Activated naive CD4-positive, alpha-beta T cell treated with anti-CD3 and anti-CD28 coated beads, Interleukin-2, amount 10 ng/mL, durations not matched to agents 7 days and 5 days (primary cell): ENCODE data around the gene VGLL1.

Source experiments
- CTCF ChIA-PET: fragments of 350-600 bp; sonication (Branson Sonifier 250); formaldehyde crosslinking; loops from one replicate; lab custom pipeline; 2021; ENCODE audit warnings: antibody characterized with exemption; lab: Charles Lee
- DNase-seq: peaks from one replicate; pipeline ENCODE4 v3.0.0-alpha.2; 2020
- H3K27ac Mint-ChIP-seq: one replicate; pipeline ENCODE4 v1.8.0; 2021; ENCODE audit warnings: mild to moderate bottlenecking, moderate library complexity, mixed read lengths
- H3K27me3 Mint-ChIP-seq: one replicate; pipeline ENCODE4 v1.8.0; 2021; ENCODE audit warnings: mild to moderate bottlenecking, mixed read lengths
- H3K36me3 Mint-ChIP-seq: one replicate; pipeline ENCODE4 v1.8.0; 2021; ENCODE audit warnings: mixed read lengths
- H3K4me1 Mint-ChIP-seq: one replicate; pipeline ENCODE4 v1.8.0; 2021; ENCODE audit warnings: mixed read lengths
- H3K4me3 Mint-ChIP-seq: one replicate; pipeline ENCODE4 v1.8.0; 2021; ENCODE audit warnings: mild to moderate bottlenecking, moderate library complexity, mixed read lengths
- H3K9me3 Mint-ChIP-seq: one replicate; pipeline ENCODE4 v1.8.0; 2021; ENCODE audit warnings: mixed read lengths

Gene VGLL1, protein sequence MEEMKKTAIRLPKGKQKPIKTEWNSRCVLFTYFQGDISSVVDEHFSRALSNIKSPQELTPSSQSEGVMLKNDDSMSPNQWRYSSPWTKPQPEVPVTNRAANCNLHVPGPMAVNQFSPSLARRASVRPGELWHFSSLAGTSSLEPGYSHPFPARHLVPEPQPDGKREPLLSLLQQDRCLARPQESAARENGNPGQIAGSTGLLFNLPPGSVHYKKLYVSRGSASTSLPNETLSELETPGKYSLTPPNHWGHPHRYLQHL

DNA sequence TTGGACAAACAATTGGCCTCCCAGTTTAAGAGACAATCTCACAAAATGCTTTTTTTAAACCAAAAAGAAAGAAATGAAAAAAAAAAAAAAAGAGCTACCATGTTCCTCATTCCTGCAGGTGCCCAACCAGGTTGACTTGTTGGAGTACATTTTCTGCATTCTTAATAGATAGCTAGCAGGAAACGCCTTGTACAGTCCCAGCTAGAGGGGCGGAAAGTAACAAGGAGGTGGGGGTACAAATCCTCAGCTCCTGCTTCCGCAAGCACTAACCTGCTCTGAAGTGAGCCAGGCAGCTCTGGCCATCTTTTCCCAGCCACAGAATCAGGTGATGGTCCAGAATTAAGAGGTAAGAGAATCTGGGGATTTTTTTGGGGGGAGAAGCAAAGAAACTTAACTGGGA lies at the start of gene VGLL1:
VGLL1 (plus strand) TSS at position 265 of the 400 bp plus-strand sequence. CDS start 3,806 bp downstream, outside the sequence.
- CTCF ChIA-PET, result no interaction called here
- no peaks in the 10 kb centered on the region for H3K9me3 Mint-ChIP-seq
- no peak for DNase-seq

DNA sequence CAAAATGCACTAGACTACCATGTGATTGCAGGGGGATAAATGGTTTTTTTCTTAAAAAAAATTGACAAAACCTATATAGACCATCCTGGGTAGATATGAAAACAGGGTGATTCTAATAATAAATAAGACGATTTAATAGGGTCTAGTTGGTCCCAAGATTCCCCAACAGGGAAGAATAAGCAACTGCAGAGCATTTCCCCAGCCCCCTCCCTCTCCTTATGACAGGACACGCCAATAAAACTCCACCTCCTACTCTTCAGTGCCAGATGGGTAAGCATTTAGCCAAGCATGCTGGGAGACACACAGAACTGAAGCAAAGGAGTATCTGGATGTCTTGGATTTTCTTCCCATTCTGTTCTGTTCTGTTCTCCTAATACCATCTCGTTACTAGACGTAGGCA lies 44.4 kb upstream of the VGLL1 start, which contains the start of gene BRS3:
BRS3 (plus strand) TSS at position 301 of the 400 bp plus-strand sequence. CDS start 168 bp downstream, outside the sequence.
- no peaks in the 10 kb centered on the region for H3K36me3 Mint-ChIP-seq
- CTCF ChIA-PET, result no interaction called here
- no peak within 1 kb of the TSS for H3K27ac Mint-ChIP-seq
- DNase-seq, result no peak
- peaks cover 39% of the 10 kb centered on the region for H3K27me3 Mint-ChIP-seq
- no peaks in the 10 kb centered on the region for H3K9me3 Mint-ChIP-seq
- no peak within 1 kb of the TSS for H3K4me3 Mint-ChIP-seq
- no peaks in the 10 kb centered on the region for H3K4me1 Mint-ChIP-seq

More for the DNA sequence above, at the start of gene VGLL1:
- Mint-ChIP-seq H3K4me1 (peaks cover 8% of the 10 kb centered on the region), H3K27me3 (peaks cover 44% of the 10 kb centered on the region), H3K27ac (no peak within 1 kb of the TSS), H3K36me3 (no peaks in the 10 kb centered on the region), H3K4me3 (no peak within 1 kb of the TSS)

DNA sequence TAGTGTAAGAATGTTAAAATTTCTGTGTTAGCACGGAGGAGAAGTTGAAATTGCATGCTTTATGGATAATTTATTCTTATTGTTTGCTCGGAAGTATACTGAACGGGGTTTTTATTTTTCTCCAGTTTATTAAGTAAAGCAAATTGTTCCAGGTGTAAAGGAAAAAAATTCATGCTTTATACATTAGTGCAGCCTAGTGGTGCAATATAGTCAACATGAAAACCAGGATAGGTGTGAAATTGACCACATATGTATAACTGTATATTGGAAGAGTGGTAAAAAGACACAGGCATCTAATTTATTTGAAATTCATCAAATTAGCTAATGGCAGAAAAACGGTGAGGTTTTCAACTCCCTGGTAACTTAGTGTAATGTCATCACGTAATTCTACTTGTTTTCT lies 43.3 kb upstream of the VGLL1 start:
- no peaks in the 10 kb centered on the region for H3K9me3 Mint-ChIP-seq
- H3K27ac Mint-ChIP-seq, result no peak overlapping the region
- no peaks in the 10 kb centered on the region for H3K36me3 Mint-ChIP-seq
- no peaks in the 10 kb centered on the region for H3K4me1 Mint-ChIP-seq
- H3K4me3 Mint-ChIP-seq, result no peak overlapping the region
- DNase-seq, result no peak
- H3K27me3 Mint-ChIP-seq, result peaks cover 36% of the 10 kb centered on the region
- CTCF ChIA-PET, result no interaction called here

DNA sequence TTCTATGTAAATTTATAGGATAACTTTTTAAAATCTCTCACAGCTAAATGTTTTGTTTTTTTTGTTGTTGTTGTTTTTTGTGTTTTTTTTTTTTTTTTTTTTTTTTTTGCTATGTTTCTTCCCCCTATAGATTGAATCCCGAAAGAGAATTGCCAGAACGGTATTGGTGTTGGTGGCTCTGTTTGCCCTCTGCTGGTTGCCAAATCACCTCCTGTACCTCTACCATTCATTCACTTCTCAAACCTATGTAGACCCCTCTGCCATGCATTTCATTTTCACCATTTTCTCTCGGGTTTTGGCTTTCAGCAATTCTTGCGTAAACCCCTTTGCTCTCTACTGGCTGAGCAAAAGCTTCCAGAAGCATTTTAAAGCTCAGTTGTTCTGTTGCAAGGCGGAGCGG lies 40.2 kb upstream of the VGLL1 start:
- CTCF ChIA-PET, result no interaction called here
- DNase-seq, result no peak
- no peak overlapping the region for H3K4me3 Mint-ChIP-seq
- H3K27me3 Mint-ChIP-seq, result peaks cover 22% of the 10 kb centered on the region
- H3K4me1 Mint-ChIP-seq, result peaks cover 10% of the 10 kb centered on the region
- no peaks in the 10 kb centered on the region for H3K9me3 Mint-ChIP-seq
- H3K27ac Mint-ChIP-seq, result no peak overlapping the region
- H3K36me3 Mint-ChIP-seq, result no peaks in the 10 kb centered on the region

GRCh38 chrX:136493011-136493410 lies 39.0 kb upstream of the VGLL1 start:
- Mint-ChIP-seq H3K4me1 (peaks cover 10% of the 10 kb centered on the region), H3K9me3 (no peaks in the 10 kb centered on the region), H3K27ac (no peak overlapping the region), H3K36me3 (no peaks in the 10 kb centered on the region), H3K27me3 (peaks cover 22% of the 10 kb centered on the region), H3K4me3 (no peak overlapping the region)
- CTCF ChIA-PET, result no interaction called here
- DNase-seq, result no peak

GRCh38 chrX:136495043-136495442 lies 37.0 kb upstream of the VGLL1 start:
- Mint-ChIP-seq H3K27me3 (peaks cover 9% of the 10 kb centered on the region), H3K27ac (no peak overlapping the region), H3K4me3 (peak overlapping the region; percentile 40), H3K9me3 (no peaks in the 10 kb centered on the region), H3K4me1 (peaks cover 23% of the 10 kb centered on the region), H3K36me3 (peaks cover 5% of the 10 kb centered on the region)
- no peak for DNase-seq
- CTCF ChIA-PET, result interaction anchor here (1.1 kb wide), 1 partner anchor 11 kb away, joined by 3 read pairs; no protein-coding TSS in a partner anchor

DNA sequence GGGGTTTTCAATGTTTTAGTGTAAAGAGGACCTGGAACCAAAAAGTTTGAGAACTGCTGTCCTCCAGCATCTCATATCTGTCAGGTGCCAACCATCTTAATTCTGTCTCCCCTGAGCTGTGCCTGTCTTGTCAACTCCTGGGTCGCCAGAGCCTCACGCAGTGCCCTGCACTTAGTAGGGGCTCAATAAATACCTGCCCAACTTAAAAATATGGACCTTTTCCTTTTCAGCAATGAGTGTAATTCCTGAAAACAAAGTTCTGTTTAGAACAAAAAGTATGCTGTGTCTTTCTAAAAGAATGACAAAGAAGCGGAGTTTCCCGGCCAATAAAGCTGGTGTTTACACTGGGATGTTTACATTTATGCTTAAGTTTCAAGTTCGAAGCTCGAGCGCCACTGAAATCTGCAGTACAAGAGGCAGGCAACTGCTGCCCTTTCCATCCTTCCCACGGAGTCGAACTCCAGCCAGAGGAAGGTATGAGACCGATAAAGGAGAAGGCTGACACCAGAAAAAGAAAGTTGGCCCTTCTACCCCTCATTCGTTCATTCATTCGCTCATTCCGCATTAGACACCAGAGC lies 35.7 kb upstream of the VGLL1 start:
- Mint-ChIP-seq H3K36me3 (peaks cover 7% of the 10 kb centered on the region), H3K9me3 (no peaks in the 10 kb centered on the region), H3K4me1 (peaks cover 29% of the 10 kb centered on the region), H3K27me3 (peaks cover 9% of the 10 kb centered on the region), H3K27ac (peak overlapping the region; percentile 97), H3K4me3 (peak overlapping the region; percentile 88)
- CTCF ChIA-PET, result interaction anchor here (0.9 to 3.0 kb wide), 3 partner anchors 80 to 198 kb away, joined by 3 to 9 read pairs (median 3); no protein-coding TSS in a partner anchor
- DNase-seq, result no peak

- peak; percentile 92 for DNase-seq
- Mint-ChIP-seq H3K36me3 (peaks cover 10% of the 10 kb centered on the region), H3K9me3 (no peaks in the 10 kb centered on the region), H3K4me3 (peak overlapping the region; percentile 95), H3K4me1 (peaks cover 30% of the 10 kb centered on the region), H3K27ac (peak overlapping the region; percentile 97), H3K27me3 (peaks cover 7% of the 10 kb centered on the region)
- CTCF ChIA-PET, result interaction anchor here (0.9 to 3.0 kb wide), 4 partner anchors 80 to 198 kb away, joined by 3 to 9 read pairs (median 4); no protein-coding TSS in a partner anchor
Measured at GRCh38 chrX:136496764-136497555, 35.1 kb upstream of the VGLL1 start.

DNA sequence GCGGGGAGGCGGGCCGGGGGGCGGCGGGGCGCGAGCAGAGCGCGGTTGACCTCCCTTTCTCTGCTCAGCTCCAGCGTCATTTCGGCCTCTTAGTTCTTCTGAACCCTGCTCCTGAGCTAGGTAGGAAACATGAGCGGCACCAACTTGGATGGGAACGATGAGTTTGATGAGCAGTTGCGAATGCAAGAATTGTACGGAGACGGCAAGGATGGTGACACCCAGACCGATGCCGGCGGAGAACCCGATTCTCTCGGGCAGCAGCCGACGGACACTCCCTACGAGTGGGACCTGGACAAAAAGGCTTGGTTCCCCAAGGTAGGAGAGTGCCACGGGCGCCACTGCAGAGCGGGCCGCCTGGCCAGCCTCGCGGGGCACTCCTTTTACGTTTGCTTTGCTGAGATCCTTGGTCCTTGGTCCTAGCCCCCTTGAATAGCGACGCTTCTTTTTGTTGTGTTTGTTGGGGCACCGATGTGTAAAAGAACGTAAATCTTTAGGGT lies 34.4 kb upstream of the VGLL1 start, which contains the start of gene HTATSF1:
HTATSF1 (plus strand) TSS at position 37 of the 497 bp plus-strand sequence; CDS start at position 130, 93 bp downstream.
- no peak for DNase-seq
- Mint-ChIP-seq H3K4me1 (peaks cover 30% of the 10 kb centered on the region), H3K27ac (peak within 1 kb of the TSS; percentile 97), H3K4me3 (peak within 1 kb of the TSS; percentile 95), H3K36me3 (peaks cover 10% of the 10 kb centered on the region), H3K27me3 (peaks cover under 1% of the 10 kb centered on the region), H3K9me3 (no peaks in the 10 kb centered on the region)
- CTCF ChIA-PET, result interaction anchor here (1.6 to 3.0 kb wide), 2 partner anchors 79 to 80 kb away, joined by 6 to 9 read pairs; no protein-coding TSS in a partner anchor

DNA sequence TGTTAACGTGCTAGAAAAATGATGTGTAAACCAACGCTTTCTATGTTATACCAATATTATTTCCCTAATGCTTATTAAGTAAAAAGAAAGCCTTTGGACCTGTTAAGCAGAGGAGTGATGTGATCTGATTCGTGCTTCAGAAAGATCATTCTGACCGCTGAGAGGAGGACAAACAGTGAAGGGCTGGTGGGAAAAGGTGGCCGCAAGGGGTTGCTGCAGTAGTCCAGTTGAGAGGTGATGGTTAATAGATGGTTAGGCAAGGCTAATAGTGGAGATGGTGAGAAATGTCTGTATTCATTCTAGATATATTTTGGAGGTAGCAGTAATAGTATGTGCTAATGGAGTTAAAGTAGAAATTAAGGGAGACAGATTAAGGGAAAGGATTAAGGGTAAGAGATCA lies 12.9 kb upstream of the VGLL1 start:
- Mint-ChIP-seq H3K27me3 (no peaks in the 10 kb centered on the region), H3K9me3 (no peaks in the 10 kb centered on the region), H3K36me3 (peaks cover 16% of the 10 kb centered on the region), H3K4me1 (peaks cover 10% of the 10 kb centered on the region), H3K4me3 (no peak overlapping the region), H3K27ac (no peak overlapping the region)
- CTCF ChIA-PET, result interaction anchor here (1.1 kb wide), 1 partner anchor 13 kb away, joined by 3 read pairs; no protein-coding TSS in a partner anchor
- no peak for DNase-seq

DNA sequence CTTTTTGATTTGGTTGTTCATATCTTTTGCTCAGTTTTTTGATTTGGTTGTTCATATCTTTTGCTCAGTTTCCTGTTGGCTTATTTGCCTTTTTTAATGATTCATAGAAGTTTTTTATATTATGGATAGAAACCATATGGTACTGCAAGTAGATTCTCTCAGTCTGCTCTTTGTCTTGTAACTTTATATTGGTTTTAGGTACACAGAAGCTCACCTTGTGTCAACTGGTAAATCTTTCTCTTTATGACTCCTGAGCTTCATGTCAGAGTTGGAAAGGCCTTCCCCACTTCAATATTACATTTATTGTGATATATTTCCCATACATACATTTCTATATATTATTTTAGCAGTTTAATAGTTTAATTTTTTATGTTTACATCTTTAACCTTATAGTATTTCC lies 8.2 kb upstream of the VGLL1 start:
- H3K4me3 Mint-ChIP-seq, result no peak overlapping the region
- H3K27me3 Mint-ChIP-seq, result peaks cover 11% of the 10 kb centered on the region
- H3K27ac Mint-ChIP-seq, result no peak overlapping the region
- DNase-seq, result no peak
- CTCF ChIA-PET, result no interaction called here
- H3K4me1 Mint-ChIP-seq, result peaks cover 10% of the 10 kb centered on the region
- H3K9me3 Mint-ChIP-seq, result no peaks in the 10 kb centered on the region
- H3K36me3 Mint-ChIP-seq, result peaks cover 11% of the 10 kb centered on the region

- H3K4me1 Mint-ChIP-seq, result peaks cover 18% of the 10 kb centered on the region
- CTCF ChIA-PET, result no interaction called here
- no peak overlapping the region for H3K4me3 Mint-ChIP-seq
- no peak for DNase-seq
- H3K9me3 Mint-ChIP-seq, result no peaks in the 10 kb centered on the region
- H3K27ac Mint-ChIP-seq, result no peak overlapping the region
- peaks cover 11% of the 10 kb centered on the region for H3K36me3 Mint-ChIP-seq
- H3K27me3 Mint-ChIP-seq, result peaks cover 16% of the 10 kb centered on the region
Measured at GRCh38 chrX:136525738-136526606, 6.0 kb upstream of the VGLL1 start.

GRCh38 chrX:136528645-136529315 lies 3.2 kb upstream of the VGLL1 start:
- Mint-ChIP-seq H3K27ac (no peak overlapping the region), H3K9me3 (no peaks in the 10 kb centered on the region), H3K36me3 (peaks cover 4% of the 10 kb centered on the region), H3K4me3 (no peak overlapping the region), H3K27me3 (peaks cover 35% of the 10 kb centered on the region), H3K4me1 (peaks cover 8% of the 10 kb centered on the region)
- CTCF ChIA-PET, result no interaction called here
- no peak for DNase-seq
